DND-41 (cell line): ENCODE measurements around the gene NTSR2.

ENCODE experiments used
- ATAC-seq: fragments of 200-7000 bp; cut with Tn5 transposase; 3 replicates; pipeline ENCODE4 v1.9.1; 2021; ENCODE audit warnings: low read depth; ENCODE audit not compliant: insufficient read depth
- DNase-seq: peaks from one replicate; pipeline ENCODE4 v3.0.0-alpha.2; 2020
- H2AFZ ChIP-seq: 2 replicates; pipeline ENCODE4 v1.6.0; 2012; ENCODE audit warnings: low read depth, low read length
- H3K27ac ChIP-seq: 2 replicates; pipeline ENCODE4 v1.5.1; 2012; ENCODE audit warnings: low read length, inconsistent platforms
- H3K27me3 ChIP-seq: fragments of 200-600 bp; sonication (generic); 2 replicates; pipeline ENCODE4 v1.6.0; 2012; ENCODE audit warnings: low read length, mild to moderate bottlenecking, inconsistent platforms; ENCODE audit not compliant: insufficient read depth, poor library complexity
- H3K36me3 ChIP-seq: 2 replicates; pipeline ENCODE4 v1.5.1; 2012; ENCODE audit warnings: low read length, inconsistent platforms; ENCODE audit not compliant: insufficient read depth
- H3K4me1 ChIP-seq: 2 replicates; pipeline ENCODE4 v1.5.1; 2012; ENCODE audit warnings: mild to moderate bottlenecking, low read length; ENCODE audit not compliant: insufficient read depth
- H3K4me2 ChIP-seq: 2 replicates; pipeline ENCODE4 v1.6.0; 2012; ENCODE audit warnings: mild to moderate bottlenecking, moderate library complexity, low read length, inconsistent platforms; ENCODE audit not compliant: insufficient read depth
- H3K4me3 ChIP-seq, 2 experiments: fragments of 200-600 bp in 1 of 2; shearing (Covaris generic) in 1 of 2; 2 replicates each; pipeline ENCODE4 v1.5.1; 2012 to 2016; ENCODE audit warnings: inconsistent platforms in 2 of 2, low read length in 2 of 2, mild to moderate bottlenecking in 2 of 2, low read depth in 1 of 2, moderate library complexity in 1 of 2
- H3K79me2 ChIP-seq: 2 replicates; pipeline ENCODE4 v1.6.0; 2012; ENCODE audit warnings: low read length, inconsistent platforms; ENCODE audit not compliant: insufficient read depth
- H3K9ac ChIP-seq: 2 replicates; pipeline ENCODE4 v1.6.0; 2012; ENCODE audit warnings: low read depth, mild to moderate bottlenecking, inconsistent platforms, low read length, moderate library complexity
- H3K9me3 ChIP-seq: 2 replicates; pipeline ENCODE4 v1.5.1; 2012; ENCODE audit warnings: low read length, moderate library complexity, mild to moderate bottlenecking, inconsistent platforms; ENCODE audit not compliant: insufficient read depth, severe bottlenecking
- H4K20me1 ChIP-seq: 2 replicates; pipeline ENCODE4 v1.6.0; 2012; ENCODE audit warnings: low read length; ENCODE audit not compliant: insufficient read depth
- CTCF ChIP-seq: IDR thresholded peaks from 2 replicates; pipeline ENCODE4 v1.5.1; 2012; ENCODE audit warnings: borderline replicate concordance, low read length, moderate library complexity, mild to moderate bottlenecking; ENCODE audit not compliant: poor library complexity, severe bottlenecking; ENCODE audit errors: extremely low read depth
- EZH2 ChIP-seq: IDR thresholded peaks from 3 replicates; pipeline ENCODE4 v1.6.1; 2012; ENCODE audit warnings: borderline replicate concordance, low read depth, mild to moderate bottlenecking, moderate library complexity, low read length, inconsistent platforms; ENCODE audit not compliant: severe bottlenecking

Gene NTSR2

DNA sequence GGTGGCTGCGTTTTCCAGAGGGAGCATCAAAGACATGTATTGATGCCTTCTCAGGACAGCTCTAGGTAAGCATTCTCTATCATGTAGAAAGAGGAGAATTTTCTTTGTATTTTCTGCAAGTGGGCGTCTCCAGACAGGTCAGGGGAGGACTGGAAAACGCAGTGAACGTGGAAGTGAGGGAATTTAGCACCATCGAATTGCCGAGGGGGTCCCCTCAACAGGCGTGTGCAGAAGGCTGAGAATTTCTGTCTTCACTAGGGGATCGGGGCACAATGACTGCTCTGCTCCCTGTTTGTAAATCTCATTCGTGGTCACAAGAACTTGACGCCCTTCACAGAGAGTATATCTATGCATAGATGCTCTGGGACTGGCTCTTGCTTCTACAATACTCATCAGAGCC lies 5.0 kb upstream of the NTSR2 start:
- Histone ChIP-seq H3K9me3 (no peaks in the 10 kb centered on the region), H3K4me2 (no peak overlapping the region)

DNA sequence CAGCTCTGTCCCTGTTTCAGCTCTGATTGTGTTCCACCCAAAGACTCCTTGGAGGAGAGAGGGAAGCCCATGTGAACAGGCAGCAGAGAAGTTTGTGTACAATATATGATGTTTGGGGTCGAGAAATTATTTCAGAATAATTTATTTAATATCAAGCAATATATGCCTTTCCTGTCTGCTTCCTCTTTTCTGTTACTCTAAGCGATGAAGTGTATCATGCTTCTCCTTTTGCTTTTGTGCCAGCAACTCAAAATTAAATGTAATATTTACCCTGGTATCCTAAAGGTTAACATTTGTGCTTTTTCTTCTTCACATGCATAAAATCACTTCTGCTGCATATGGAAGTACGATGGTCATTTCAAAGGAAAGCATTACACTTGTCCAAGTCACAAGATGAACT lies 2.4 kb upstream of the NTSR2 start:
- Histone ChIP-seq H3K27ac (no peak overlapping the region), H4K20me1 (no peaks in the 10 kb centered on the region), H3K4me1 (no peaks in the 10 kb centered on the region), H3K4me3 (no peak overlapping the region), H3K36me3 (no peaks in the 10 kb centered on the region), H2AFZ (no peak overlapping the region), H3K4me2 (no peak overlapping the region), H3K79me2 (no peaks in the 10 kb centered on the region), H3K27me3 (no peaks in the 10 kb centered on the region), H3K9me3 (no peaks in the 10 kb centered on the region), H3K9ac (no peak overlapping the region)
- no peak for ATAC-seq
- no peak for TF ChIP-seq CTCF
- TF ChIP-seq EZH2 = no peak
- DNase-seq = no peak

More for the DNA sequence above, 5.0 kb upstream of the NTSR2 start:
- H3K36me3 ChIP-seq = no peaks in the 10 kb centered on the region
- no peak for DNase-seq
- no peak for TF ChIP-seq CTCF
- no peak for TF ChIP-seq EZH2
- no peaks in the 10 kb centered on the region for H3K27me3 ChIP-seq
- H3K79me2 ChIP-seq = no peaks in the 10 kb centered on the region
- no peaks in the 10 kb centered on the region for H3K4me1 ChIP-seq
- H3K4me3 ChIP-seq = no peak overlapping the region
- H4K20me1 ChIP-seq = no peaks in the 10 kb centered on the region
- H3K9ac ChIP-seq = no peak overlapping the region
- H2AFZ ChIP-seq = no peak overlapping the region
- no peak overlapping the region for H3K27ac ChIP-seq
- ATAC-seq = no peak

DNA sequence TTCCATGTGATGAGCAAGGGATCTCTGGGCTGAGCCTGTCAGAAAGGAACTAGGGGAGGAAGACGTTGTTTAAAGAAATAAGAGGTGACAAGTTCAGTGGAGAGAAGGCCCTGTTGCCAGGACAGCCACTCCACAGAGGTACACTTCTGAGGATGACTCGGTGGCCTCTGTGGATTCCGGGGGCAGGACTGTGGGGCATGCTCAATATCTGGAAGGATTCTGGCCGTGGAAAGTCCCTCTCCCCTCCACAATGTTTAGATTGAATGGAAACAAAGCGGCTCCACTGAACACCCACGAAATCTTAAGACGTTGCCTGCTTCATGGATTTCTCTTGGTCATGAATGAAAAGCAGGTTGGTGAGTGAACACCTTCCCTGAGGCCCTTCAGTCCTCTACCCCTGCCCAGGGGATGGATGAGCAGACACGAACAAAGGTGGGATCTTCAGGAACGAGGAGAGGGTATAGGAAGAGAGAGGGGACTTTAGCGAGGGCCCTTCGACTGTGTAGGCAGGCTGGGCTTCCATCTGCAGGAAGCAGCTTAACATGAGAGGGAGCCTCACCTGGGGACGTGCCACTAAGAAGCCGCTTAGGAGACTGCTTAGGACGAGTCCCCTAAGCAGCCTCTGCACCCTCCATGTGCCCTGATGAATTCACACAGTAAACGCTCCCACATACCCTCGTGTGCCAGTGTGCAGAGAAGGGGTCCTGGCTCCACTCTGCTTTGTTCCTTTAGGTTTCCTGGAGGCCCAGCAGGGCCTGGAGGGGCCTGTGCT lies 1.9 kb downstream of the NTSR2 start:
- Histone ChIP-seq H3K27ac (no peak overlapping the region), H3K27me3 (no peaks in the 10 kb centered on the region)
- no peak for DNase-seq

More for the DNA sequence above, 1.9 kb downstream of the NTSR2 start:
- Histone ChIP-seq H3K4me2 (no peak overlapping the region), H3K4me3 (no peak overlapping the region), H2AFZ (no peak overlapping the region), H3K9me3 (peaks cover under 1% of the 10 kb centered on the region), H3K36me3 (no peaks in the 10 kb centered on the region), H3K9ac (no peak overlapping the region), H4K20me1 (no peaks in the 10 kb centered on the region), H3K4me1 (no peaks in the 10 kb centered on the region), H3K79me2 (no peaks in the 10 kb centered on the region)
- no peak for TF ChIP-seq CTCF
- TF ChIP-seq EZH2 = no peak
- no peak for ATAC-seq
